Renal cortical epithelial cell (primary cell): ENCODE data around the gene MYO15B. TPM values are rescaled to one million over a fixed set of nuclear protein-coding genes. Genes with fewer than 3 reads are reported as not detected.

Experiments
- DNase-seq: peaks from one replicate; pipeline ENCODE4 v3.0.0-alpha.2; 2011; ENCODE audit warnings: low read depth
- total RNA-seq: library from RNA; depleted of rRNA; stranded (reverse); fragments of >200 nt; gene quantifications from 2 replicates; pipeline ENCODE4 v1.2.3, GENCODE V29; 2014

The MYO15B gene
- total RNA-seq, 1 donor from 2014 or later, result 3.8 TPM

GRCh38 chr17:75602644-75603043 is 15.0 kb downstream of the MYO15B start:
- DNase-seq, result peak; percentile 21

GRCh38 chr17:75603123-75603522 is 15.5 kb downstream of the MYO15B start:
- DNase-seq, result no peak

- no peak for DNase-seq
These were observed 16.6 kb downstream of the MYO15B start for GRCh38 chr17:75604034-75604695.

GRCh38 chr17:75605790-75606189 is 18.2 kb downstream of the MYO15B start:
- no peak for DNase-seq

GRCh38 chr17:75607086-75607485 is 19.5 kb downstream of the MYO15B start:
- no peak for DNase-seq

GRCh38 chr17:75610103-75610984 is 22.7 kb downstream of the MYO15B start:
- peak; percentile 33 for DNase-seq

- DNase-seq, result no peak
These were observed 24.3 kb downstream of the MYO15B start for GRCh38 chr17:75611851-75612429.

- DNase-seq, result no peak
These were observed 25.5 kb downstream of the MYO15B start for GRCh38 chr17:75612906-75613626.

GRCh38 chr17:75614006-75614405 is 26.4 kb downstream of the MYO15B start:
- DNase-seq, result no peak

GRCh38 chr17:75614556-75615270 is 27.1 kb downstream of the MYO15B start:
- no peak for DNase-seq

- no peak for DNase-seq
These were observed 27.7 kb downstream of the MYO15B start for GRCh38 chr17:75615301-75615700.

GRCh38 chr17:75616521-75617122 is 29.0 kb downstream of the MYO15B start:
- DNase-seq, result no peak

GRCh38 chr17:75617218-75617617 is 29.6 kb downstream of the MYO15B start:
- DNase-seq, result no peak

GRCh38 chr17:75617675-75618074 is 30.1 kb downstream of the MYO15B start:
- no peak for DNase-seq

GRCh38 chr17:75619506-75620431 is 32.2 kb downstream of the MYO15B start:
- no peak for DNase-seq

- no peak for DNase-seq
These were observed 33.9 kb downstream of the MYO15B start for GRCh38 chr17:75621489-75621888.

- DNase-seq, result no peak
These were observed 34.5 kb downstream of the MYO15B start for GRCh38 chr17:75622076-75622475.

GRCh38 chr17:75622771-75623273 is 35.2 kb downstream of the MYO15B start:
- no peak for DNase-seq

- DNase-seq, result no peak
These were observed 35.8 kb downstream of the MYO15B start for GRCh38 chr17:75623386-75623785.

- no peak for DNase-seq
These were observed 36.4 kb downstream of the MYO15B start for GRCh38 chr17:75624021-75624420.
